ENCODE results near the gene CRABP1. TPM values are rescaled to one million over a fixed set of nuclear protein-coding genes. Genes with fewer than 3 reads are reported as not detected.
"Not testable (repeated sequence)": the region's sequence is repeated elsewhere in the genome, so short reads cannot be mapped to it uniquely, and the experiment has no call there.

CRABP1 gene
- total RNA-seq, 1 experiment from 2014 or later: not detected

DNA sequence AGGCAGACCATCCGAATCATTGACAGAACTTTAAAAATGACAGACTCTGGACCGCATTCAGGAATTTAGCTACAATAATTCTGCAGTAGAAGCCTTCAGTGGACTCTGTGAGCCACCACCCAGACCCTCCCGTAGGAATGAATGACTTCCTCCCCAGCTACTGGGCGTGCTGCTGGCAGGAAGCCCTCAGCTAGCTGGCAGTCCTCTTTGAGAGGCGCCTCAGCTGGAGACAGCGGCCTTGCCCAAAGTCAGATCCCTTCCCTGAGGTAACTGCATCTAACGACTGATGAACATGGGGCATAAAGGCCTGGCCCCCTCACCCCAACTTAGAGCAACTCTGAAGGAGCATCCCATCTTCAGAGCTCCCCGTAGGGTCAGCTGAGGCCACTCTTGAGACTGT, 25.8 kb downstream of the CRABP1 start:
- Histone ChIP-seq H3K9ac (ENCODE audit: low read length) (no peak overlapping the region), H3K4me3 (ENCODE audit: low read length) (no peak overlapping the region), H3K79me2 (ENCODE audit: low read length) (no peaks in the 10 kb centered on the region), H3K4me1 (ENCODE audit: low read length) (peaks cover 4% of the 10 kb centered on the region), H3K9me2 (replicated peaks; ENCODE audit: insufficient read depth, low read length) (no peaks in the 10 kb centered on the region), H4K20me1 (ENCODE audit: insufficient read depth, low read depth, low read length) (no peaks in the 10 kb centered on the region), H3K9me3 (ENCODE audit: low read length) (no peaks in the 10 kb centered on the region), H2AFZ (ENCODE audit: low read length) (no peak overlapping the region), H3K27me3 (ENCODE audit: low read length) (no peaks in the 10 kb centered on the region), H3K4me2 (ENCODE audit: low read depth, low read length, poor library complexity, severe bottlenecking) (no peak overlapping the region), H3K36me3 (ENCODE audit: insufficient read depth, low read length) (no peaks in the 10 kb centered on the region), H3K27ac (ENCODE audit: low read length) (no peak overlapping the region)
- peak; percentile 27 for DNase-seq

DNA sequence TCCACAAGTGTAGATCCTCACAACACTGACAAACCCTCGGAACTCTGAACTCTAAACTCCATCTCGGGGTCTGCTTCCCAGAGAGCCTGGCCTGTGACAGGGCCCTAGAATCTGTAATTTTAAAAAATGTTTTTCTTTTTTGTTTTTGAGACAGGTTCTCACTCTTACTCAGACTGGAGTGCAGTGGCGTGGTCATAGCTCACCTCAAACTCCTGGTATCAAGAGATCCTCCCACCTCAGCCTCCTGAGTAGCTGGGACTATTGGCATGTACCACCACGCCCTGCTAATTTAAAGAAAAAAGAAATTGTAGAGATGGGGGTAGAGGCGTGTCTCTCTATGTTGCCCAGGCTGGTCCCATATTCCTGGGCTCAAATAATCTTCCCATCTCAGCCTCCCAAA, 26.2 kb downstream of the CRABP1 start:
- H3K4me1 ChIP-seq (ENCODE audit: low read length): no peaks in the 10 kb centered on the region; the same call in 1 of the 2 replicates
- H2AFZ ChIP-seq (ENCODE audit: low read length): no peak overlapping the region
- no peaks in the 10 kb centered on the region for H3K9me3 ChIP-seq (ENCODE audit: low read length)
- no peaks in the 10 kb centered on the region for H3K9me2 ChIP-seq (replicated peaks; ENCODE audit: insufficient read depth, low read length)
- no peaks in the 10 kb centered on the region for H3K27me3 ChIP-seq (ENCODE audit: low read length)
- no peaks in the 10 kb centered on the region for H3K36me3 ChIP-seq (ENCODE audit: insufficient read depth, low read length)
- H3K9ac ChIP-seq (ENCODE audit: low read length): no peak overlapping the region
- H3K27ac ChIP-seq (ENCODE audit: low read length): no peak overlapping the region
- no peak overlapping the region for H3K4me2 ChIP-seq (ENCODE audit: low read depth, low read length, poor library complexity, severe bottlenecking)
- H4K20me1 ChIP-seq (ENCODE audit: insufficient read depth, low read depth, low read length): no peaks in the 10 kb centered on the region
- no peak overlapping the region for H3K4me3 ChIP-seq (ENCODE audit: low read length)
- DNase-seq: no peak
- no peaks in the 10 kb centered on the region for H3K79me2 ChIP-seq (ENCODE audit: low read length)

DNA sequence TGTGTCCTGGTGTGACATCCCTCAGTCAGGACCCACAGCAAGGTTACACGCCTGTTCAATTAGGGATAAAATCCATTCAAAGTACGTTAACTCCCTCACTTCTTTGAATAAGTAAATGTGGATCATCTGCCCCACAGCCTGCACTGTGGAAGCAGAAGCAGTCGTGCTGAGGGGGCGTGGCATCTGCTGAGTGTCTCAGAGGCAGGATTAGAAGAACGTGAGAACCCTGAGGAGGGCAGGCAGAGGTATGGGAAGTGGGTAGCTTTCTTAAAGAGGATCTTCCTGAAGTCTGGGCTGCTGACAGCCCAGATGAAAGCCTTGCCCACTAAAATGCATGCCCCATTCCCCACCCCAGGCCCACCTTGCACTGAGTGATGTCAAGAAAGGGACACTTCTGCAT, 28.5 kb downstream of the CRABP1 start:
- H3K4me3 ChIP-seq (ENCODE audit: low read length): no peak overlapping the region
- no peaks in the 10 kb centered on the region for H3K36me3 ChIP-seq (ENCODE audit: insufficient read depth, low read length)
- DNase-seq: peak; percentile 45
- H3K9me3 ChIP-seq (ENCODE audit: low read length): no peaks in the 10 kb centered on the region
- H3K4me1 ChIP-seq (ENCODE audit: low read length): no peaks in the 10 kb centered on the region
- no peaks in the 10 kb centered on the region for H3K79me2 ChIP-seq (ENCODE audit: low read length)
- H3K9me2 ChIP-seq (replicated peaks; ENCODE audit: insufficient read depth, low read length): no peaks in the 10 kb centered on the region
- H3K27me3 ChIP-seq (ENCODE audit: low read length): no peaks in the 10 kb centered on the region
- H3K4me2 ChIP-seq (ENCODE audit: low read depth, low read length, poor library complexity, severe bottlenecking): no peak overlapping the region
- H2AFZ ChIP-seq (ENCODE audit: low read length): no peak overlapping the region
- no peaks in the 10 kb centered on the region for H4K20me1 ChIP-seq (ENCODE audit: insufficient read depth, low read depth, low read length)
- H3K27ac ChIP-seq (ENCODE audit: low read length): no peak overlapping the region
- no peak overlapping the region for H3K9ac ChIP-seq (ENCODE audit: low read length)

DNA sequence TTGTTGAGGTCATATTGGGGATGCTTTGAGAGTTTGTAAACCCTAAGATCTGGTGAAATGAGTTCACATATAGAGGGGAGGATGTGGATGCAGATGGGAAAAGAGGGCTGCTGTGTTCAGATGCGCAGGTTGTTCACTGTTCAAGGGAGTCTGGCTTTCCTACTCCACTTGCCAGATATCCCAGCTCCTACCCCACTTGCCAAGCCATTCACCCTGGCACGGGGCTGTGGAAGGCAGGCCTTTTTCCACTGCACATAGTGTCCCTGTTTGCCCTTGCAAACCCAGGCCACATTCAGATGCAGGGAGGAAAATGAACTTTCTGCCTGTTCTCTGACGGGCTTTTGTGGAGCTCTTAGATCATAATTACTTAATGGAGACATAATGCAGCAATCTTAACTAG, 29.0 kb downstream of the CRABP1 start:
- H3K27me3 ChIP-seq (ENCODE audit: low read length): no peaks in the 10 kb centered on the region
- H3K9me3 ChIP-seq (ENCODE audit: low read length): no peaks in the 10 kb centered on the region
- no peak for DNase-seq

DNA sequence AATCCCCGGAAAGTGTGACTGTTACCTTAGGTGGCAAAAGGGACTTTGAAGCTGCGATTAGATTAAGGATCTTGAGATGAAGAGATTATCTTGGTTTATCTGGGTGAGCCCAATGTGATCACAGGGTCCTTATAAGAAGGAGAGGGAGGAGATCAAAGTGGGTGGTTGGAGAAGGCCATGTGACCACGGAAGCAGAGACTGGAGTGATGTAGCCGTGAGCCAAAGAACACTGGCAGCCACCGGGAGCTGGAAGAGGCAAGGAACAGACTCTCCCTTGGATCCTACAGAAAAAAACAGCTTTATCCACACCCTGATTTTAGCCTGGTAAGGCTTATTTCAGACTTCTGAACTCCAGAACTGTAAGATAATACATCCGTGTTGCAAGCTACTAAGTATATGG, 29.9 kb downstream of the CRABP1 start:
- Histone ChIP-seq H4K20me1 (ENCODE audit: insufficient read depth, low read depth, low read length) (no peaks in the 10 kb centered on the region), H3K9me3 (ENCODE audit: low read length) (no peaks in the 10 kb centered on the region), H3K4me2 (ENCODE audit: low read depth, low read length, poor library complexity, severe bottlenecking) (no peak overlapping the region), H3K36me3 (ENCODE audit: insufficient read depth, low read length) (no peaks in the 10 kb centered on the region), H3K79me2 (ENCODE audit: low read length) (no peaks in the 10 kb centered on the region), H3K9ac (ENCODE audit: low read length) (no peak overlapping the region), H2AFZ (ENCODE audit: low read length) (no peak overlapping the region), H3K4me1 (ENCODE audit: low read length) (no peaks in the 10 kb centered on the region), H3K4me3 (ENCODE audit: low read length) (no peak overlapping the region), H3K27me3 (ENCODE audit: low read length) (no peaks in the 10 kb centered on the region), H3K27ac (ENCODE audit: low read length) (no peak overlapping the region), H3K9me2 (replicated peaks; ENCODE audit: insufficient read depth, low read length) (no peaks in the 10 kb centered on the region)
- DNase-seq: peak; percentile 25

More for the DNA sequence above, 29.0 kb downstream of the CRABP1 start:
- no peaks in the 10 kb centered on the region for H4K20me1 ChIP-seq (ENCODE audit: insufficient read depth, low read depth, low read length)
- no peaks in the 10 kb centered on the region for H3K4me1 ChIP-seq (ENCODE audit: low read length)
- H3K4me3 ChIP-seq (ENCODE audit: low read length): no peak overlapping the region
- no peaks in the 10 kb centered on the region for H3K9me2 ChIP-seq (replicated peaks; ENCODE audit: insufficient read depth, low read length)
- no peaks in the 10 kb centered on the region for H3K79me2 ChIP-seq (ENCODE audit: low read length)
- no peak overlapping the region for H3K4me2 ChIP-seq (ENCODE audit: low read depth, low read length, poor library complexity, severe bottlenecking)
- H2AFZ ChIP-seq (ENCODE audit: low read length): no peak overlapping the region
- no peaks in the 10 kb centered on the region for H3K36me3 ChIP-seq (ENCODE audit: insufficient read depth, low read length)
- H3K9ac ChIP-seq (ENCODE audit: low read length): no peak overlapping the region
- H3K27ac ChIP-seq (ENCODE audit: low read length): no peak overlapping the region

DNA sequence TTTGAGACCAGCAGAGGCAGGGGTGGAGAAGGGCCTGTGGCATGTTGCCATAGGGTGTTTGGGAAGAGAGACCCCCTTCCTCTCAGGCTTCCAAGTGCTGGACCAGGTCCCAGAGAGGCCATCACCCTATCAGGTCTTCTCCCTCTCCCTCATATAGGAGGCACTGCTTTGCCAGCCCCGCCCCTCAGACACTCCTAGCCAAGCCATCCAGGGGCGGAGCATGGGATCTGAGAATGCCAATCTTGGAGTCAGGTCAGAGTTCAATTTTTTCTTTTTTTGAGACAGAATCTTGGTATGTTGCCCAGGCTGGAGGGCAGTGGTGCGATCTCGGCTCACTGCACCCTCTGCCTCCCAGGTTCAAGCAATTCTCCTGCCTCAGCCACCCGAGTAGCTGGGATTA, 32.7 kb downstream of the CRABP1 start:
- H2AFZ ChIP-seq (ENCODE audit: low read length): no peak overlapping the region

DNA sequence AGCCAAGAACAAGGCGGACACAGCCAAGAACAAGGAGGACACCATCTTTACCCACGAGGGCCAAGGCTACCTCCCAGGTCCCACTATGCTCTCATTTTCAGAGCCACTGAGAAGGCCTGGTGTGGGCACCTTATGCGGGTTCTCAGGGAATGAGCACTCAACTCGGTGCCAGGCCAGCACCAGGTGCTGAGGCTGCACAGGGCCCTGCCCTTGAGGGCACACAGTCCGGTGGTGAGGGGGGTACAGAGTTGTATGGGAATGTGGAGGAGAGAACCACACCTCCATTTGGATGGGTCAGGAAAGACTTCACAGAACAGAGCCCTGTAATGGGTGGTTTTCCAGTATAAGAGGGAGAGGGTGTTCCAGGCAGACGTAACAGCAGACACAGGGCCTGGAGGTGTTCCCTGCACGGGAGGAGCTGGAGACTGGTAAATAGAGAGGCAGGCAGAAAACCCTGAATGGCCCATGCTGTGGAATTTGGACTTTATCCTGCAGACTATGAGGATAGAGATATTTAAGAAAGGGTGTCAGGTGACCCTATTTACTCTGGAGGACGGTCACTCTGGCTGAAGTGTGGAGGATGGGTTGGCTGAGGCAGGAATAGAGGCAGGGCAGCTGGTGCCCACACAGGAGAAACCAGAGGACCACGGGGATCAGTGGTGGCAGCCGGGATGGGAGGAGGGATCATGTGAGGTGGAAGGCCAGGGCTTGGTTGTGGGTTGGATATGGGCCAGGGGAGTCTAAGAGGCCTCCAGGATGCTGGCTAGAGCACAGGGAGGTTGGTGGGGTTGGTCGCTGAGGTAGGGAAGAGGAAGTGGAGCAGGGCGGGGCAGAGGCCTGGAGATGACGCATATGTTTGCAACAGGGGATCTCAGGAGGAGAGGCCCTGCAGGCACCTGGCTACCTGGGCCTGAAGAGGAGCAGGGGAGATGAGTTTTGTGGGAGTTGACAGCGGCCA, 34.6 kb downstream of the CRABP1 start:
- H3K9me2 ChIP-seq (replicated peaks; ENCODE audit: insufficient read depth, low read length): no peaks in the 10 kb centered on the region
- no peaks in the 10 kb centered on the region for H3K4me1 ChIP-seq (ENCODE audit: low read length)
- H3K36me3 ChIP-seq (ENCODE audit: insufficient read depth, low read length): no peaks in the 10 kb centered on the region
- H4K20me1 ChIP-seq (ENCODE audit: insufficient read depth, low read depth, low read length): no peaks in the 10 kb centered on the region
- no peaks in the 10 kb centered on the region for H3K9me3 ChIP-seq (ENCODE audit: low read length)
- H3K4me2 ChIP-seq (ENCODE audit: low read depth, low read length, poor library complexity, severe bottlenecking): no peak overlapping the region
- H3K79me2 ChIP-seq (ENCODE audit: low read length): no peaks in the 10 kb centered on the region
- no peak overlapping the region for H3K9ac ChIP-seq (ENCODE audit: low read length)
- 0 out of 2 replicates have a peak overlapping the region, but pooled peaks have one; percentile 36 for H2AFZ ChIP-seq (ENCODE audit: low read length)
- DNase-seq: no peak
- H3K27ac ChIP-seq (ENCODE audit: low read length): no peak overlapping the region
- H3K27me3 ChIP-seq (ENCODE audit: low read length): no peaks in the 10 kb centered on the region
- H3K4me3 ChIP-seq (ENCODE audit: low read length): no peak overlapping the region

More for the DNA sequence above, 32.7 kb downstream of the CRABP1 start:
- Histone ChIP-seq H3K79me2 (ENCODE audit: low read length) (no peaks in the 10 kb centered on the region), H3K27ac (ENCODE audit: low read length) (no peak overlapping the region), H3K4me1 (ENCODE audit: low read length) (no peaks in the 10 kb centered on the region), H4K20me1 (ENCODE audit: insufficient read depth, low read depth, low read length) (no peaks in the 10 kb centered on the region), H3K27me3 (ENCODE audit: low read length) (no peaks in the 10 kb centered on the region), H3K4me2 (ENCODE audit: low read depth, low read length, poor library complexity, severe bottlenecking) (no peak overlapping the region), H3K4me3 (ENCODE audit: low read length) (no peak overlapping the region), H3K9me2 (replicated peaks; ENCODE audit: insufficient read depth, low read length) (no peaks in the 10 kb centered on the region), H3K36me3 (ENCODE audit: insufficient read depth, low read length) (no peaks in the 10 kb centered on the region), H3K9ac (ENCODE audit: low read length) (no peak overlapping the region), H3K9me3 (ENCODE audit: low read length) (no peaks in the 10 kb centered on the region)
- no peak for DNase-seq

DNA sequence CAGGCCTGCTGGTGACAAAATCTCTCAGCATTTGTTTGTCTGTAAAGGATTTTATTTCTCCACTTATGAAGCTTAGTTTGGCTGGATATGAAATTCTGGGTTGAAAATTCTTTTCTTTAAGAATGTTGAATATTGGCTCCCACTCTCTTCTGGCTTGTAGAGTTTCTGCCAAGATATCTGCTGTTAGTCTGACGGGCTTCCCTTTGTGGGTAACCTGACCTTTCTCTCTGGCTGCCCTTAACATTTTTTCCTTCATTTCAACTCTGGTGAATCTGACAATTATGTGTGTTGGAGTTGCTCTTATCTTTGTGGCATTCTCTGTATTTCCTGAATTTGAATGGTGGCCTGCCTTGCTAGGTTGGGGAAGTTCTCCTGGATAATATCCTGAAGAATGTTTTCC, 40.0 kb downstream of the CRABP1 start:
- not testable (repeated sequence) for H3K4me1 ChIP-seq (ENCODE audit: low read length); H3K27me3 ChIP-seq (ENCODE audit: low read length); H3K9me2 ChIP-seq (replicated peaks; ENCODE audit: insufficient read depth, low read length); H3K79me2 ChIP-seq (ENCODE audit: low read length); H3K4me3 ChIP-seq (ENCODE audit: low read length); H4K20me1 ChIP-seq (ENCODE audit: insufficient read depth, low read depth, low read length); DNase-seq; H3K9ac ChIP-seq (ENCODE audit: low read length); H3K9me3 ChIP-seq (ENCODE audit: low read length); H3K36me3 ChIP-seq (ENCODE audit: insufficient read depth, low read length); H3K27ac ChIP-seq (ENCODE audit: low read length); H3K4me2 ChIP-seq (ENCODE audit: low read depth, low read length, poor library complexity, severe bottlenecking); H2AFZ ChIP-seq (ENCODE audit: low read length)
